Stimulated activated naive CD8-positive, alpha-beta T cell treated with anti-CD3 and anti-CD28 coated beads, Interleukin-15, Interleukin-2, amounts not matched to agents 100 ng/mL and 50 ng/mL, for 24 hours (primary cell): ENCODE results near the gene SIDT1.

Experiments used
- H3K27ac Mint-ChIP-seq: one replicate; pipeline ENCODE4 v1.8.0; 2021; ENCODE audit warnings: mild to moderate bottlenecking, mixed read lengths
- H3K27me3 Mint-ChIP-seq: one replicate; pipeline ENCODE4 v1.8.0; 2021; ENCODE audit warnings: mixed read lengths
- H3K36me3 Mint-ChIP-seq: one replicate; pipeline ENCODE4 v1.8.0; 2021; ENCODE audit warnings: low read depth, mixed read lengths
- H3K4me1 Mint-ChIP-seq: one replicate; pipeline ENCODE4 v1.8.0; 2021; ENCODE audit warnings: low read depth, mixed read lengths
- H3K4me3 Mint-ChIP-seq: one replicate; pipeline ENCODE4 v1.8.0; 2021; ENCODE audit warnings: mild to moderate bottlenecking, mixed read lengths
- H3K9me3 Mint-ChIP-seq: one replicate; pipeline ENCODE4 v1.8.0; 2021; ENCODE audit warnings: mixed read lengths

Gene SIDT1

DNA sequence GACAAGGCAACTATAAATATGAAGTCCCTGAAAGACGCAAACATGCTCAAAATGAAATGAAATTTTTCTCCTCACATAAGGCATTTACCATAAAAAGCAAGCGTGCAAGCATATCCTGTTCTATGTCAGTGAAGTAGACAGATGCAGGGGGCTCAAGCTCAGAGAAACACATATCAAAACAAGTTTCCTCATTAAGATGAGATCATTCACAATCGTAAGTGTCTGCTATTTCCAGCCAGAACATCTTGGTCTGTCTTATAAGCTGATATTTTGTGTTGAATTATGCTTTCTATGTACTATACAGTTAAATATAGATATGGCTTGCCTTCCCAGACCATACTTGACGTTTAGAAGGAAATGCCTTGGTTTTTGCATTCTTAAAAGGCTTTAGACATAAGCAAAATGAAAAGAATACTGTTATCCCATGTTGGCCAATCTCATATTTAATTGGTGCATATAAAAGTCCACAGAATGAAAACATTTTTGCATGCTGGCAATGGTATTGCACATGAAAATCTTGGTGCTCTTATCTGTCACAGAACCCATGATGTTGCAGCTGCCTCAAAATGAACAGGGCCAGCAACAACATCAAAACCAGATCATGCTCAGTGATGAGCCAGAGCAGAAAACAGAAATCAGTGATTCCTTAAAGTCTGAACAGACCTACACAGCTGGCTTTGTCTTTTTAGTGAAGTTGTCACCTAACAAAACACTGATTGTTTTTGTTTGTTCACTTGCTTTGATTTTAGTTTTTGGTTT is 65.4 kb downstream of the SIDT1 start:
- Mint-ChIP-seq H3K4me3 (no peak overlapping the region), H3K27ac (no peak overlapping the region), H3K4me1 (no peaks in the 10 kb centered on the region), H3K9me3 (no peaks in the 10 kb centered on the region), H3K36me3 (peaks cover 11% of the 10 kb centered on the region), H3K27me3 (no peaks in the 10 kb centered on the region)

DNA sequence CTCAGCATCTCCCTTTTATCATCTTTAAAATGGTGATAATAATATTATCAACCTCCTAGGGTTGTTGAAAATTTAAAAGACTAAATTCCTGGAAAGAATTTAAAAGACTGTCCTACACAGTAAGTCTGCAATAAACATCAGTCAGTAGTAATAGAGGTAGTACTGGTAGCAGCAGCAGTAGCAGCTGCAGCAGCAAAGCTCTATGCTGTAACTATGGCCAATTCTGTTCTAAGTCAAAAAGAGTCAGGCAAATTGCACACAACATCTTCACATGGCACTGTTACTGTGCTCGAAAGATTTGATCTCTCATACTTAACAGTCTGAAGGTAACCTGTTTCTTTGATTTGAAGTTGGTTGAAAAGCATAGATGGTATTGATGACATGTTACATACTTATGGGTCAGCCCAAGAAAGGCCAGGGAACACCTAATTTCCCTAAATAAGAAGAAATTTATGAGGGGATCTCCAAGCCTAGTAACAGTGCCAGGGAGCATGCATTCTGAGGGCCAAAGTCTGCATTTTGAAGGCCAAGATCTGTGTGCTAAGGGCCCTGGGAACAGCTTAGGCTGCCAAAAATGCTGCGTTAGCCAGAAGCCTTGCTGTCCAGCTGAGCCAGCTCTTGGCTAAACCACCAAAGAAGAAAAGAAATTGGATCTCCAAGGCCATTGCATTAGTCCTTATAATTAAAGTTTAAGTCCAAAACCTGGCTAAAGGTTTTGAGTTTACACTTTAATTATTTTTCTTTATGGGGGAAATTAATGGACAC is 68.2 kb downstream of the SIDT1 start:
- H3K27me3 Mint-ChIP-seq = no peaks in the 10 kb centered on the region
- no peaks in the 10 kb centered on the region for H3K9me3 Mint-ChIP-seq
- no peak overlapping the region for H3K27ac Mint-ChIP-seq
- H3K36me3 Mint-ChIP-seq = peaks cover 28% of the 10 kb centered on the region
- H3K4me3 Mint-ChIP-seq = no peak overlapping the region
- H3K4me1 Mint-ChIP-seq = peaks cover 4% of the 10 kb centered on the region

DNA sequence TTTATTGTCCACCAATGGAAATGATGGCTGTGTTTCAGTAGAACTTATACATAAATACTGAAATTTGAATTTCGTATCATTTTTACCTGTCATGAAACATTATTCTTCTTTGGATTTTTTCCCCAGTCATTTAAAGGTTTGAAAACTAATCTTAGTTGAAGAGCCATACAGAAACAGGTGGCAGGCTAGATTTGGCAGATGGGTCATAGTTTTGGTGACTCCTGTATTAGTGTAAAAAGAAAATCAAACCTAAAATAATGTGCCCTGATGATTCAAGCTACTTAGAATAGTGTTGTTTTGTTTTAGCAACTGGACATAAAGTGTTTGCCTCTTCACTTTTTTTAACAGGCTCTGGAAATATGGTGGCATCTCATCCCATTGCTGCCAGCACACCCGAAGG is 68.9 kb downstream of the SIDT1 start:
- Mint-ChIP-seq H3K4me3 (no peak overlapping the region), H3K4me1 (peaks cover 10% of the 10 kb centered on the region), H3K27me3 (no peaks in the 10 kb centered on the region), H3K27ac (no peak overlapping the region), H3K9me3 (no peaks in the 10 kb centered on the region), H3K36me3 (peaks cover 28% of the 10 kb centered on the region)

DNA sequence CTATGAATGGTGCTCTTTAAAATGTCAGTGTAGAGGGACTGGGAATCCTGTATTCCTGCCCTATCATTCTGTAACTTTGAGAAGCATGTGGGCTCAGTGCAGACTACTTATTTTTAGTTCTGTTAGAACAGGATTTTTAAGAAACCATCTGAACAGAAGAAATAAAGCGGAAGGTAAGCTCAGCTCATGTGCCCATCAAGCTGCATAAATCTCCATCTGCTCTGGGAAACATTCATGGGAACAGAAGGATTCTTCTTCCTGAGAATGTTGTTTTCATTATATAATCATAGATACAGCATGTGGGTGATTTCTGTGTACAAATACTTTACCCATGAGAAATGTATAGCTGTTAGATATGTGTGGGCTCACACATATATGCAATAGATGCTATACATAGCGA is 69.9 kb downstream of the SIDT1 start:
- Mint-ChIP-seq H3K4me1 (peaks cover 20% of the 10 kb centered on the region), H3K27ac (no peak overlapping the region), H3K36me3 (peaks cover 32% of the 10 kb centered on the region), H3K4me3 (no peak overlapping the region), H3K27me3 (no peaks in the 10 kb centered on the region), H3K9me3 (no peaks in the 10 kb centered on the region)

DNA sequence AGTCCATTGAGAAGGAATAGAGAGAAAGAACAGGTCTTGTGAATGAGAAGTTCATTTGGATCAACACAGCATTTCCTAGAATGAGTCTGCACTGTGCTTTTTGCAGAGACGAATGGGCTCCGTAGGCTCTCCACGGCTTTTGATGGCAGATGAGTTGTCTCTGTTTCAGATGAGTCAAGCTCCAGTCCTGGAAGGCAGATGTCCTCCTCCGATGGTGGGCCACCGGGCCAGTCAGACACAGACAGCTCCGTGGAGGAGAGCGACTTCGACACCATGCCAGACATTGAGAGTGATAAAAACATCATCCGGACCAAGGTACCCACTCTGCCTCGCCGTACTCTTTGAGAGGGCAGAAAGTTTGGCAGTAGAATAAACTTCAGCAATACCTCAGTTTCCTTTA is 70.5 kb downstream of the SIDT1 start:
- Mint-ChIP-seq H3K9me3 (no peaks in the 10 kb centered on the region), H3K27me3 (no peaks in the 10 kb centered on the region), H3K4me1 (peaks cover 26% of the 10 kb centered on the region), H3K4me3 (no peak overlapping the region), H3K27ac (no peak overlapping the region), H3K36me3 (peaks cover 37% of the 10 kb centered on the region)

DNA sequence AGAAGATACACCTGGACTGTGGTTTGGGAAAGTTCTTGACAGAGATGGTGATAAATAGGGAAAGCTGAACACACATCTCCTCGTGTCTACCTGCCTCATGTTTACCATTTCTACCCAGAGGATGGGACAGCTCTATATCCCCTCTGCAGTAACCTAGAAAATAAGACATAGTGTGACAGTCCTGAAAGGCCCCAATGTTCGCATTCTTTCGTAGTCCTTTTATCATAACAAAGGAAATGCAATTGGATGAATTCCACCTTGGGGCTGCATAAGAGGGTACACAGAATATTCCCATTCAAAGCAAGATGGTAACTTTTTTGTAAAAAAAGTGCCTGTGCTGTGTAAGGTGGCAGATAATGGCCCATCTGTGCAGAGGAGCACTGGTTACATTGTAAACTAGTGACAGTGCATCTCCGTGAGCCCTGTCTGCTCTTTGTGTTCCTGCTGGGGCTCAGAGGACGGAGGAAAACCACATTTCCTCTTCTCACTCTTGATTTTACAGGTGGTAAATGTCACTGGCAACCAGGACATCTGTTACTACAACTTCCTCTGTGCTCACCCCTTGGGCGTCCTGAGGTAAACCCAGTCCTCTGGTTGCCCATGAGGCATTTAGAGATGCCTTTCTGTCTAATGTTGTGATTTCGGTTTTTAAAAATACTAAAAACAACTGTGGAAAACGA is 74.3 kb downstream of the SIDT1 start:
- Mint-ChIP-seq H3K4me1 (peaks cover 36% of the 10 kb centered on the region), H3K36me3 (peaks cover 53% of the 10 kb centered on the region), H3K9me3 (no peaks in the 10 kb centered on the region), H3K4me3 (peak overlapping the region; percentile 72), H3K27me3 (no peaks in the 10 kb centered on the region), H3K27ac (peak overlapping the region; percentile 90)

DNA sequence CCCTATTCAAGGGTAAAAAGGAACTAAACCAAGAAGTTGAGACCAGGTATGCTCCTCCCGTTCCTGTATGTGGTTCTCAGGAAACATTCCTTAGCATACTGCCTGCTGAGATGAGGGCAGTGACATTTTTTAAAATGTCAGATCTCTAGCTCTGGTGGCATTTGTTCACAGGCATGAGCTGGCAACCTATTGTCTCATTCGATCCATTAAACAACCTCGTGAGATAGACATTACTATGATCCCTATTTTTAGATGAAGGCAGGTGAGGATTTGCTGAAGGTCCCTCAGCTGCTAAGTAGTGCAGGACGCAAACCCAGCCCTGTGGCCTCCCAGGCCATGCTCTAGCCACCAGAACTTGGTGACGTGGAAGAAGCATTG is 74.9 kb downstream of the SIDT1 start:
- Mint-ChIP-seq H3K36me3 (peaks cover 58% of the 10 kb centered on the region), H3K4me1 (peaks cover 36% of the 10 kb centered on the region), H3K4me3 (peak overlapping the region; percentile 72), H3K27me3 (no peaks in the 10 kb centered on the region), H3K9me3 (no peaks in the 10 kb centered on the region), H3K27ac (peak overlapping the region; percentile 90)

DNA sequence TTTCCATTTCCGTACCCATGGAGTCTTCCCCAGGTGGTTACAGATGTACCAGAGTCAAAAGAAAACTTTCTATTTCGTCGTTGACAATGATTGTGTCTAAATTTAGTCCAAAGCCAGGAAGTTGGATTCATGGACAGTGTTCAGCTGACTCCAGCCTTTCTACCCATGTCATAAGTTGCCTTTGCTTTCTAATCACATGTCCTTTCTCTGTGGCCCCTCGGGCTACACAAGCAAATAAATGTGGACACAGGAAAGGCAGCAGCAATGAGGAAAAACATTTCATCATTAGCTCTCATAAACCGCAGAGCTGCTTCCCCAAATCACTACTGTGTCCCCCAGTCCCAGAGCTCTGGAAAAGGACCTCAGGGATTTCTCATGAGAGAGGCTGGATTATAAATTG is 82.0 kb downstream of the SIDT1 start:
- no peaks in the 10 kb centered on the region for H3K9me3 Mint-ChIP-seq
- peaks cover 23% of the 10 kb centered on the region for H3K36me3 Mint-ChIP-seq
- H3K4me3 Mint-ChIP-seq = no peak overlapping the region
- no peaks in the 10 kb centered on the region for H3K27me3 Mint-ChIP-seq
- no peak overlapping the region for H3K27ac Mint-ChIP-seq
- H3K4me1 Mint-ChIP-seq = peaks cover 9% of the 10 kb centered on the region

DNA sequence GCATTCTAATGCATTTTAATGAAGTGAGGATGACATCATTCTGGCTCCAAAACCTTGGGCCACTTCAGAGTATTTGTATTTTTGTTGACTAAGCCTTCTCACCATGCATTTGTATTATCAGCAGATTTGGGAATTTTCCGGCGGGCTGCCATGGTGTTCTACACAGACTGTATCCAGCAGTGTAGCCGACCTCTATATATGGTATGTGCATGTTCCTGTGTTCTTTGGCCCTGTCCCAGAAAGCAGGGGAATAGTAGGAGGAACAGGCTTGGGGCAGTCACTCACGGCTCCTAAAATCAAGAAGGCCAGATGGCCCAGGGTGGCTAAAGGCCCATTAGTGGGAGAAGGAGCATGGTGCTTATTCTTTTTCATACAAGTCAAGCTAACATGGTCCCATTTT is 83.6 kb downstream of the SIDT1 start:
- Mint-ChIP-seq H3K27ac (no peak overlapping the region), H3K4me3 (no peak overlapping the region), H3K4me1 (peaks cover 9% of the 10 kb centered on the region), H3K9me3 (no peaks in the 10 kb centered on the region), H3K36me3 (peaks cover 27% of the 10 kb centered on the region), H3K27me3 (no peaks in the 10 kb centered on the region)

DNA sequence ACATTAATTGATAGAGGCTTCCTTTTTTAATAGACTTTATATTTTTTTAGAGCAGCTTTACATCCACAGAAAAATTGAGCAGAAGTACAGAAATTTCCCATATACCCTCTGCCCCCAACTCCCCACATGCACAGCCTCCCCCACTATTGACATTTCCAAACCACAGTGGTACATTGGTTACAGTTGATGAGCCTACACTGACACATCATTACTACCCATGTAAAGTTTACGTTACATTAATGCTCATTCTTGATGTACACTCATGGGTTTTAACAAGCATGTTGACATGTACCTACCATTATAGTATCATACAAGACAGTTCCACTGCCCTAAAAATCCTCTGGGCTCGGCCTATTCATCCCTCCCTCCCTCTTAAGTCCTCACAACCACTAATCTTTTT is 85.4 kb downstream of the SIDT1 start:
- Mint-ChIP-seq H3K4me3 (no peak overlapping the region), H3K27ac (no peak overlapping the region), H3K36me3 (peaks cover 15% of the 10 kb centered on the region), H3K9me3 (no peaks in the 10 kb centered on the region), H3K27me3 (no peaks in the 10 kb centered on the region), H3K4me1 (peaks cover 9% of the 10 kb centered on the region)

DNA sequence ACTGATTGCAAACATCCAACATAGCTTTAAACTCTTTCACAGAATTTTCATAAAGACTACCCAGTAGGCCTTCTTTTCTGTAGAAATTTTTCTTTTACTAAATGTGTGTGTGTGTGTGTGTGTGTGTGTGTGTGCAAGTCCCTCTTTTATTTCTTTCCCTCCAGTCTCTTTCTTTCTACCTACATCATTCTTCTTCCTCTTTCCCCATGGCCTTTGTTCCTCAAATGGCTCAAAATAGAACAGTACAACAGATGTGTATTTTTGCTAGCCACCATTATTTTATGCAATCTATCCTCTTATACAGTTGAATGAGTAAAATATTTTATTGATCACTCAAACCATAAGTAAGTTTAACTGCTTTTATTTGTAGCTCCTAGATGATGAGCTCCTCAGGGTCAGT is 87.7 kb downstream of the SIDT1 start:
- Mint-ChIP-seq H3K9me3 (no peaks in the 10 kb centered on the region), H3K27me3 (no peaks in the 10 kb centered on the region), H3K4me1 (peaks cover 9% of the 10 kb centered on the region), H3K4me3 (no peak overlapping the region), H3K36me3 (peaks cover 25% of the 10 kb centered on the region), H3K27ac (no peak overlapping the region)

DNA sequence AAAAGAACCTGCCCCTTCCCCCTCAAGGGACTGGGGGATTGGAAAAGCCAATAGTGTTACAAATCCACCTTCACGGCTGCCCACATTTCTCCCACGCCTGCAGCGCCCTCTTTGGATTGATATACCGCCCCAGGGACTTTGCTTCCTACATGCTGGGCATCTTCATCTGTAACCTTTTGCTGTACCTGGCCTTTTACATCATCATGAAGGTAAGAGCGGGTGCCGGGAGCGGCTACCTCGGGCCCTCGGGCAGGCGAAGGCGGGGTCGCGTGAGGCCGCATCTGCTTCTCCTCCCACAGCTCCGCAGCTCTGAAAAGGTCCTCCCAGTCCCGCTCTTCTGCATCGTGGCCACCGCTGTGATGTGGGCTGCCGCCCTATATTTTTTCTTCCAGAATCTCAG is 91.0 kb downstream of the SIDT1 start:
- Mint-ChIP-seq H3K4me1 (peaks cover 9% of the 10 kb centered on the region), H3K27me3 (no peaks in the 10 kb centered on the region), H3K27ac (no peak overlapping the region), H3K36me3 (peaks cover 36% of the 10 kb centered on the region), H3K4me3 (no peak overlapping the region), H3K9me3 (no peaks in the 10 kb centered on the region)

DNA sequence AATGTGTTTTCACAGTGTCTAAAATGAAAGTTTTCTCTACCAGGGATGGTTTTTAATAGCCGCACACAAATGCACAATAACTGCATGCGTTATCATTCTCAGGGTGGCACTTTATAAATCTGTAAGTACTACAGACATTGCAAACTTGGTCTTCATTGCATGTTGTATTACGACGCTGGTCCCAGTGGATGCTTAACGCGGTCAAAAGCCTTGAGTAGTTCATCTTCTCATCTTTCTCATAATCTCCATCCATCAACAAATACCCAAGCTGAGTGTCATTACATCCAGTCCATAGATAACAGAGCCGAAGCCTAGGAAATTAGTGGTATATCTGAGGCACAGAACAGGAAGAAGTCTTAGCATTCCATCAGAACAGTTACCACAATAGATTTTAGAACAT is 91.5 kb downstream of the SIDT1 start:
- no peak overlapping the region for H3K4me3 Mint-ChIP-seq
- H3K4me1 Mint-ChIP-seq = peaks cover 9% of the 10 kb centered on the region
- no peak overlapping the region for H3K27ac Mint-ChIP-seq
- H3K27me3 Mint-ChIP-seq = no peaks in the 10 kb centered on the region
- H3K36me3 Mint-ChIP-seq = peaks cover 36% of the 10 kb centered on the region
- H3K9me3 Mint-ChIP-seq = no peaks in the 10 kb centered on the region

DNA sequence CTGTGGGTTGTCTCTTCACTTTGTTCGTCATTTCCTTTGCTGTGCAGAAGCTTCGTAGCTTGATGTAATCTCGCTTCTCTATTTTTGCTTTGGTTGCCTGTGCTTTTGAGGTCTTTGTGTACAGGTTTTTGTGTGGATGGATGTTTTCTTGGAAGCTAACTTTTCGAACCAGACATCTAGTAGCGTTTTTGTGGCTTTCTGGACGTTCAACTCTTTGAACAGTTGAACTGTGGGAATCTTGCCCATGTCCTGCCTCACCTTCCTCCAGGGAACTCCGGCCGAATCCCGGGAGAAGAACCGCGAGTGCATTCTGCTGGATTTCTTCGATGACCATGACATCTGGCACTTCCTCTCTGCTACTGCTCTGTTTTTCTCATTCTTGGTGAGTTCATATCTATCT is 93.5 kb downstream of the SIDT1 start:
- no peaks in the 10 kb centered on the region for H3K9me3 Mint-ChIP-seq
- H3K27me3 Mint-ChIP-seq = no peaks in the 10 kb centered on the region
- peaks cover 33% of the 10 kb centered on the region for H3K36me3 Mint-ChIP-seq
- H3K4me3 Mint-ChIP-seq = no peak overlapping the region
- H3K4me1 Mint-ChIP-seq = peaks cover 9% of the 10 kb centered on the region
- peak overlapping the region; percentile 61 for H3K27ac Mint-ChIP-seq
